Uterus (tissue), 4 donors: Measurements from ENCODE around the gene PRKAB2. TPM values are rescaled to one million over a fixed set of nuclear protein-coding genes. Genes with fewer than 3 reads are reported as not detected.
"Not testable (repeated sequence)": the region's sequence is repeated elsewhere in the genome, so short reads cannot be mapped to it uniquely, and the experiment has no call there.

ENCODE experiments used
- DNase-seq, 2 donors: peaks; one replicate each; pipeline ENCODE4 v3.0.0-alpha.2; 2019 to 2020
- H3K27ac ChIP-seq, 2 donors: fragments of 200-600 bp; sonication (generic); 1 replicate in 1 of 2; 2 replicates in 1 of 2; pipeline ENCODE4 v1.5.1; 2016 to 2018
- H3K27me3 ChIP-seq, 2 donors: fragments of 200-600 bp; sonication (generic); one replicate each; pipeline ENCODE4 v1.5.1; 2018 to 2019; ENCODE audit warnings: control low read depth in 1 of 2
- H3K36me3 ChIP-seq, 2 donors: fragments of 200-600 bp; sonication (generic); one replicate each; pipeline ENCODE4 v1.5.1; 2019; ENCODE audit warnings: control low read depth in 1 of 2
- H3K4me1 ChIP-seq, 2 donors: fragments of 200-600 bp; sonication (generic); one replicate each; pipeline ENCODE4 v1.5.1; 2018 to 2019; ENCODE audit warnings: control low read depth in 1 of 2
- H3K4me3 ChIP-seq, 2 donors: fragments of 200-600 bp; sonication (generic); 1 replicate in 1 of 2; 2 replicates in 1 of 2; pipeline ENCODE4 v1.5.1; 2018 to 2019; ENCODE audit warnings: mild to moderate bottlenecking in 1 of 2
- H3K9me3 ChIP-seq, 2 donors: fragments of 200-600 bp; sonication (generic); one replicate each; pipeline ENCODE4 v1.5.1; 2019; ENCODE audit warnings: control low read depth in 1 of 2
- CTCF ChIP-seq, 4 experiments: fragments of 200-600 bp in 2 of 4; fragments of 450-650 bp in 2 of 4; sonication (generic) in 2 of 4; IDR thresholded peaks; one replicate each; pipeline ENCODE4 v1.5.1; 2016 to 2019; ENCODE audit warnings: antibody characterized with exemption in 4 of 4, mild to moderate bottlenecking in 2 of 4, moderate library complexity in 1 of 4
- POLR2A ChIP-seq, 2 donors: fragments of 450-650 bp; IDR thresholded peaks; one replicate each; pipeline ENCODE4 v1.6.1; 2016; ENCODE audit warnings: antibody characterized with exemption in 2 of 2, mild to moderate bottlenecking in 1 of 2, moderate library complexity in 1 of 2
- intact Hi-C: fragments of 100-400 bp; cut with DNase I; formaldehyde crosslinking; loops from one replicate; pipeline ENCODE4 v1.15.1; 2023; ENCODE audit warnings: low total_unique reads
- total RNA-seq, 4 donors: library from RNA; depleted of rRNA in 3 of 4; stranded (reverse); fragments of >200 nt in 3 of 4; gene quantifications; one replicate each; pipeline versions ENCODE4 v1.1.0 to v1.2.4, GENCODE V29; 2014 to 2023
- donor health status: DM: yes; HTN: yes; CAD: no.

The PRKAB2 gene
- total RNA-seq, 4 donors from 2014 or later = 10.9 to 22.5 (median 15.2) TPM

- intact Hi-C loops = no loop called here
- no peak for DNase-seq
- Histone ChIP-seq H3K4me1 (no peaks in the 10 kb centered on the region), H3K9me3 (no peaks in the 10 kb centered on the region), H3K27me3 (no peaks in the 10 kb centered on the region), H3K4me3 (no peak overlapping the region), H3K36me3 (no peaks in the 10 kb centered on the region), H3K27ac (no peak overlapping the region)
- TF ChIP-seq POLR2A (IDR thresholded peaks at IDR 0.05) (no peak), CTCF (IDR thresholded peaks at IDR 0.05) (no peak)
Measured at GRCh38 chr1:147117109-147117508, 55.2 kb downstream of the PRKAB2 start.

- Histone ChIP-seq H3K27me3 (no peaks in the 10 kb centered on the region), H3K4me1 (no peaks in the 10 kb centered on the region), H3K4me3 (no peak overlapping the region), H3K36me3 (no peaks in the 10 kb centered on the region), H3K9me3 (no peaks in the 10 kb centered on the region), H3K27ac (no peak overlapping the region)
- intact Hi-C loops = no loop called here
- no peak for DNase-seq
- TF ChIP-seq CTCF (IDR thresholded peaks at IDR 0.05) = no peak
- no peak for TF ChIP-seq POLR2A (IDR thresholded peaks at IDR 0.05)
Measured at GRCh38 chr1:147115496-147115895, 56.8 kb downstream of the PRKAB2 start.

- H3K4me3 ChIP-seq, H3K27me3 ChIP-seq, DNase-seq, H3K27ac ChIP-seq, H3K4me1 ChIP-seq, intact Hi-C loops, H3K36me3 ChIP-seq, H3K9me3 ChIP-seq: not testable (repeated sequence)
Measured at GRCh38 chr1:147115079-147115478, 57.2 kb downstream of the PRKAB2 start.

GRCh38 chr1:147114353-147114752 lies 57.9 kb downstream of the PRKAB2 start:
- DNase-seq, H3K27ac ChIP-seq, H3K4me1 ChIP-seq, H3K27me3 ChIP-seq, H3K9me3 ChIP-seq, H3K36me3 ChIP-seq, H3K4me3 ChIP-seq, intact Hi-C loops: not testable (repeated sequence)

- DNase-seq = no peak
- TF ChIP-seq CTCF (IDR thresholded peaks at IDR 0.05) = no peak
- TF ChIP-seq POLR2A (IDR thresholded peaks at IDR 0.05) = no peak
- no peaks in the 10 kb centered on the region for H3K36me3 ChIP-seq
- intact Hi-C loops = no loop called here
- no peak overlapping the region for H3K27ac ChIP-seq
- H3K9me3 ChIP-seq = no peaks in the 10 kb centered on the region
- H3K4me1 ChIP-seq = no peaks in the 10 kb centered on the region
- no peak overlapping the region for H3K4me3 ChIP-seq
- no peaks in the 10 kb centered on the region for H3K27me3 ChIP-seq
Measured at GRCh38 chr1:147111381-147112130, 60.7 kb downstream of the PRKAB2 start.

GRCh38 chr1:147110872-147111271 lies 61.4 kb downstream of the PRKAB2 start:
- Histone ChIP-seq H3K36me3 (no peaks in the 10 kb centered on the region), H3K27me3 (no peaks in the 10 kb centered on the region), H3K4me1 (no peaks in the 10 kb centered on the region), H3K27ac (no peak overlapping the region), H3K9me3 (no peaks in the 10 kb centered on the region), H3K4me3 (no peak overlapping the region)
- no peak for DNase-seq
- intact Hi-C loops = no loop called here
- TF ChIP-seq POLR2A (IDR thresholded peaks at IDR 0.05) (no peak), CTCF (IDR thresholded peaks at IDR 0.05) (no peak)
